Measurements from ENCODE around the gene RWDD1.

Gene RWDD1

GRCh38 chr6:116615937-116616736, 44.8 kb downstream of the RWDD1 start, which contains the start of gene RSPH4A:
Gene RSPH4A, plus strand, starts transcription at chr6:116616479. Its CDS starts 145 bp downstream, at chr6:116616624.
- DNase-seq: peak; percentile 85

GRCh38 chr6:116616737-116617053, 45.4 kb downstream of the RWDD1 start:
- DNase-seq: peak; percentile 9

GRCh38 chr6:116624036-116624805, 52.9 kb downstream of the RWDD1 start:
- DNase-seq: no peak

GRCh38 chr6:116625872-116626271, 54.6 kb downstream of the RWDD1 start:
- DNase-seq: no peak

- DNase-seq: no peak
Observed at GRCh38 chr6:116629563-116629981, 58.3 kb downstream of the RWDD1 start.

GRCh38 chr6:116631379-116631990, 60.2 kb downstream of the RWDD1 start:
- no peak for DNase-seq

GRCh38 chr6:116633685-116634084, 62.4 kb downstream of the RWDD1 start:
- peak; percentile 9 for DNase-seq
